NB4 (cell line): ENCODE data around the gene CDH18.
A peak's percentile ranks its signal among the peaks of the same experiment; 100 is the strongest.

Experiments
- DNase-seq: peaks from one replicate; pipeline ENCODE4 v3.0.0; 2010; ENCODE audit warnings: low read depth
- H3K4me3 ChIP-seq: one replicate; pipeline ENCODE4 v1.5.1; 2011; ENCODE audit warnings: mild to moderate bottlenecking, low read depth, low read length, moderate library complexity
- CTCF ChIP-seq: IDR thresholded peaks from one replicate; pipeline ENCODE4 v1.5.1; 2012; ENCODE audit warnings: low read depth, low read length
- MAX ChIP-seq: IDR thresholded peaks from 2 replicates; pipeline ENCODE4 v1.6.1; 2011; ENCODE audit warnings: low read depth, low read length
- MYC ChIP-seq: IDR thresholded peaks from 2 replicates; pipeline ENCODE4 v1.6.1; 2011; ENCODE audit warnings: low read depth, low read length
- POLR2A ChIP-seq: IDR thresholded peaks from 2 replicates; pipeline ENCODE4 v1.6.1; 2011; ENCODE audit warnings: mild to moderate bottlenecking; ENCODE audit not compliant: insufficient read length; ENCODE audit errors: extremely low read depth

CDH18 gene

GRCh38 chr5:19928562-19929421 is 59.2 kb downstream of the CDH18 start:
- no peak overlapping the region for H3K4me3 ChIP-seq
- TF ChIP-seq CTCF: no peak
- no peak for TF ChIP-seq POLR2A
- peak; percentile 25 for DNase-seq

GRCh38 chr5:19927919-19928318 is 60.1 kb downstream of the CDH18 start:
- TF ChIP-seq POLR2A: no peak
- TF ChIP-seq CTCF: no peak
- no peak for TF ChIP-seq MYC
- TF ChIP-seq MAX: no peak
- no peak for DNase-seq
- no peak overlapping the region for H3K4me3 ChIP-seq

- TF ChIP-seq CTCF: no peak
- no peak for TF ChIP-seq POLR2A
- no peak for TF ChIP-seq MYC
- TF ChIP-seq MAX: no peak
- H3K4me3 ChIP-seq: no peak overlapping the region
- DNase-seq: no peak
Observed at GRCh38 chr5:19927170-19927569, 60.8 kb downstream of the CDH18 start.

- no peak for TF ChIP-seq MAX
- DNase-seq: no peak
- no peak overlapping the region for H3K4me3 ChIP-seq
Observed at GRCh38 chr5:19923742-19924141, 64.3 kb downstream of the CDH18 start.

- DNase-seq: no peak
- H3K4me3 ChIP-seq: no peak overlapping the region
- TF ChIP-seq MYC (no peak), MAX (no peak), POLR2A (no peak), CTCF (no peak)
Observed at GRCh38 chr5:19920761-19921160, 67.2 kb downstream of the CDH18 start.

- TF ChIP-seq POLR2A (no peak), CTCF (no peak), MYC (no peak), MAX (no peak)
- no peak for DNase-seq
- H3K4me3 ChIP-seq: no peak overlapping the region
Observed at GRCh38 chr5:19918780-19919179, 69.2 kb downstream of the CDH18 start.
